Measurements from ENCODE around the gene ALS2. TPM values are rescaled to one million over a fixed set of nuclear protein-coding genes. Genes with fewer than 3 reads are reported as not detected.

Gene ALS2
- total and polyA plus RNA-seq, 2 of the 8 experiments (the other 6 are each of a cell fraction or from before 2014, with no cell fraction given) = 12.1 to 34.5 TPM

DNA sequence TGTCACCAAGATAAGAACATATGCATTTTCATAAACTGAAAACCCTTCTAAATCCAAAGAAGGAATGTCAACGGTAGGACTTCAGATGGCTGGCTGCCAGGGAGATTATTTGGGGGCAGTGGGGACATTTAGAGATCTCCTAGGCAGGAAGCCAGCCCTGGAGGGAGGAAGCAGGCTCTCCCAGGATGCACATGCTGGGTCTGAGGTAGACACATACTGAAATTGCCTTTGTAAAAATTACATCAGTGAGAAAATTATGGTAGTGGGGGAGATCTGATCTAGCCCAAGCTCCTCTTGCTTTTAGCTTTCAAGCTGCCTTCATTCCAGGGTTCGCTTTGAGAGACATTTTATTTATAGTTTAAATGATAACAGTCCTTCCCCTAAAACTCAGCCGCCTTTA, 106.4 kb downstream of the ALS2 start (continued):
- no peak for TF ChIP-seq CHD7 (IDR thresholded peaks at IDR 0.05; ENCODE audit: insufficient replicate concordance, low read length)

Data from H1 (cell line).